ENCODE measurements around the gene HACD3.
"Not testable (repeated sequence)": the region's sequence is repeated elsewhere in the genome, so short reads cannot be mapped to it uniquely, and the experiment has no call there.

Gene HACD3

DNA sequence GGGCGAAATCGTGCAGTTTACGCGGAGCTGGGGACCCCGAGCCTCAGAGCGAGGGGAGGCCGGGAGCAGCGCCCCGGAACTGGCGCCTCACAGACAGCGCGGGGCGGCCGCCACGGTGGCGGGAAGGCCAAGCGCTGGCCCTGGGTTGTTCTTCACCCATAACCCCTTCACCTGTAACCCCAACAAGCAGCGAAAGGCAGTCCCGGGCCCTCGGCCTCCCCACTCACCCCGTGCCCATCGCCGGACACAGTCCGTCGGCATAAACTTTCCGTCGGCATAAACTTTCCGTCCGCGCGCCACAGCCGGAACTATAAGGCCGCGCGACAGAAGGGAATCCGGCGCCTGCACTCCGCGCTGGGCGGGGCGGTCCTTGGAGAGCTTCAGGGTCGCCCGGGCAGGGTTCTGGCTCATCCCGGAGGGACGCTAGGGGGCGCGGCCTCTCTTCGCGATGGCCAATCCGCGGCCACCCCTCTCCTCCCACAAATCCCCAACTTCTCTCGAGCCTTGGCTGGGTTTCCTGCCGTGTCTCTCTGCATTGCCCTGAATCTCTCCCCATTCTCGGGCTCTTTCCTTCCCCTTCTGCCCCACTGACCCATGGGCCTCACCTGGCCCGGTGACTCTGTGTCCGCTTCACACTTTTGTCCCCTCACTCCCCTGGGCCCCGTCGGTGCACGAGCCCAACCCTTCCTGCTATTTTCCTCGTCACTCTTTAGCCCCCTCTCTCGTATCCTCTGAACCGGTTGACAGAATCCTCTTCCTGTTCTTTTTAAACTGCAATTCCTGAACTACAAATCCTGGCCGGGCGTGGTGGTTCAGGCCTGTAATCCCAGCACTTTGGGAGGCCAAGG lies 80.8 kb downstream of the HACD3 start, which contains the start of gene INTS14:
Gene INTS14, minus strand, starts transcription at position 261 of the 848 bp plus-strand sequence. CDS start 3,751 bp downstream, outside the sequence.
- peak within 1 kb of the TSS; percentile 96 for H3K4me3 ChIP-seq (ENCODE audit: low read depth, low read length)
- H3K9me3 ChIP-seq (ENCODE audit: control insufficient read depth, insufficient read depth, low read length) = no peaks in the 10 kb centered on the region
- H3K4me1 ChIP-seq (ENCODE audit: control insufficient read depth, insufficient read depth, low read length) = peaks cover 8% of the 10 kb centered on the region
- no peaks in the 10 kb centered on the region for H3K27me3 ChIP-seq (ENCODE audit: control insufficient read depth, insufficient read depth, low read length)
- H3K9ac ChIP-seq (ENCODE audit: low read depth, low read length) = peak within 1 kb of the TSS; percentile 97
- peaks cover 2% of the 10 kb centered on the region for H3K36me3 ChIP-seq (ENCODE audit: control insufficient read depth, insufficient read depth, low read length)

GRCh38 chr15:65611888-65612615 lies 81.8 kb downstream of the HACD3 start:
- Histone ChIP-seq H3K9me3 (ENCODE audit: control insufficient read depth, insufficient read depth, low read length) (no peaks in the 10 kb centered on the region), H3K9ac (ENCODE audit: low read depth, low read length) (peak overlapping the region; percentile 97)

DNA sequence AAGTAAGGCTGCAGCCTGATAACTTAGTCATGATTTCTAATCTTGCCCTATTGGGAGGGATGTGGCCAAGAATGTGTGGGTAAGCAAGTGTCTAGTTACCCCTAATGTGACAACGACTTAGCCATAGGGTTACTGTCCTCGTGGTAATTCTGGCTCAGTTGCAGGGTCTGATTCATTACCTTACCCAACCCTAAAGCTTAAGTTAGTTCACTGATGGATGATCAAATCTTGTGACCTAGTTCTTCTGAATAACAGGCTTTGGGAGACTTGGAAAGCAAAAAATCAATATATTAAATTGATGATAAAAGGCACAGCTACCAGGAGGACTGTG lies 82.3 kb downstream of the HACD3 start:
- Histone ChIP-seq H3K9me3 (ENCODE audit: control insufficient read depth, insufficient read depth, low read length) (no peaks in the 10 kb centered on the region), H3K27me3 (ENCODE audit: control insufficient read depth, insufficient read depth, low read length) (no peaks in the 10 kb centered on the region), H3K9ac (ENCODE audit: low read depth, low read length) (no peak overlapping the region), H3K4me1 (ENCODE audit: control insufficient read depth, insufficient read depth, low read length) (peaks cover 8% of the 10 kb centered on the region), H3K36me3 (ENCODE audit: control insufficient read depth, insufficient read depth, low read length) (peaks cover 2% of the 10 kb centered on the region), H3K4me3 (ENCODE audit: low read depth, low read length) (no peak overlapping the region)

More at GRCh38 chr15:65611888-65612615, 81.8 kb downstream of the HACD3 start:
- peaks cover 2% of the 10 kb centered on the region for H3K36me3 ChIP-seq (ENCODE audit: control insufficient read depth, insufficient read depth, low read length)
- peak overlapping the region; percentile 96 for H3K4me3 ChIP-seq (ENCODE audit: low read depth, low read length)
- no peaks in the 10 kb centered on the region for H3K27me3 ChIP-seq (ENCODE audit: control insufficient read depth, insufficient read depth, low read length)
- H3K4me1 ChIP-seq (ENCODE audit: control insufficient read depth, insufficient read depth, low read length) = peaks cover 8% of the 10 kb centered on the region

DNA sequence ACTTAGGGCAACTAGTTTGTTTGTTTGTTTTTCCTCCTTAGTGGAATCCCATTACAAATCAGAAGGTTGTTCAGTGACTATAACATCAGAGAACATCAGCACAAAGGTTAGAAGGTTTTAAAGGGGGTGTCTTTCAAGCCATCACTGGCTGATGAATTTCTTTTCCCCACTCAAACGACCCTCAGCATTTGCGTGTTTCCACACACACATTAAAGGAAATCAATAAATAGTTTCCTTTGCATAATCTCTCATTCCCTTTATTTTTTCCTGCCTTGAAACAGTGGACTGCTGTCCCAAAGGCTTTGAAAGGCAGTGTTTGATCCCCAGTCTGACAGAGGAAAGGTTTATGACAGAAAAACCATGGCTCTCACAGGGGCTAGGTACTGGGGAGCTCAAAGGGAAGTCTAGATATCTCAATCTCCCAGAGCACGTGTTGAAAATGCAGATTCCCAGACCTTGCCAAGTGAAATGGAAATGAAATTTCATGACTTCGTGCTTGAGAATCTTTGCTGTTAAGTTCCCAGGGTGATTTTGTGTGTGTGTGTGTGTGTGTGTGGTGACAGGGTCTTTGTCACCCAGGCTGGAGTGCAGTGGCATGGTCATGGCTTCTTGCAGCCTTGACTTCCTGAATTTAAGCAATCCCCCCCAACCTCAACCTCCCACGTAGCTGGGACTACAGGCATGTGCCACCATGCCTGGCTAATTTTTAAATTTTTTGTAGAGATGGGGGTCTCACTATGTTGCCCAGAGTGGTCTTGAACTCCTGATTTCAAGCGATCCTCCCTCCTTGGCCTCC lies 82.9 kb downstream of the HACD3 start:
- H3K4me3 ChIP-seq (ENCODE audit: low read depth, low read length) = no peak overlapping the region
- no peaks in the 10 kb centered on the region for H3K9me3 ChIP-seq (ENCODE audit: control insufficient read depth, insufficient read depth, low read length)
- H3K27me3 ChIP-seq (ENCODE audit: control insufficient read depth, insufficient read depth, low read length) = no peaks in the 10 kb centered on the region
- H3K4me1 ChIP-seq (ENCODE audit: control insufficient read depth, insufficient read depth, low read length) = peaks cover 8% of the 10 kb centered on the region
- H3K9ac ChIP-seq (ENCODE audit: low read depth, low read length) = no peak overlapping the region
- peaks cover 2% of the 10 kb centered on the region for H3K36me3 ChIP-seq (ENCODE audit: control insufficient read depth, insufficient read depth, low read length)

- H3K27me3 ChIP-seq (ENCODE audit: control insufficient read depth, insufficient read depth, low read length); H3K4me3 ChIP-seq (ENCODE audit: low read depth, low read length); H3K9ac ChIP-seq (ENCODE audit: low read depth, low read length); H3K9me3 ChIP-seq (ENCODE audit: control insufficient read depth, insufficient read depth, low read length); H3K36me3 ChIP-seq (ENCODE audit: control insufficient read depth, insufficient read depth, low read length): not testable (repeated sequence)
- peaks cover 14% of the 10 kb centered on the region for H3K4me1 ChIP-seq (ENCODE audit: control insufficient read depth, insufficient read depth, low read length)
These were observed 85.6 kb downstream of the HACD3 start for GRCh38 chr15:65615887-65616286.

DNA sequence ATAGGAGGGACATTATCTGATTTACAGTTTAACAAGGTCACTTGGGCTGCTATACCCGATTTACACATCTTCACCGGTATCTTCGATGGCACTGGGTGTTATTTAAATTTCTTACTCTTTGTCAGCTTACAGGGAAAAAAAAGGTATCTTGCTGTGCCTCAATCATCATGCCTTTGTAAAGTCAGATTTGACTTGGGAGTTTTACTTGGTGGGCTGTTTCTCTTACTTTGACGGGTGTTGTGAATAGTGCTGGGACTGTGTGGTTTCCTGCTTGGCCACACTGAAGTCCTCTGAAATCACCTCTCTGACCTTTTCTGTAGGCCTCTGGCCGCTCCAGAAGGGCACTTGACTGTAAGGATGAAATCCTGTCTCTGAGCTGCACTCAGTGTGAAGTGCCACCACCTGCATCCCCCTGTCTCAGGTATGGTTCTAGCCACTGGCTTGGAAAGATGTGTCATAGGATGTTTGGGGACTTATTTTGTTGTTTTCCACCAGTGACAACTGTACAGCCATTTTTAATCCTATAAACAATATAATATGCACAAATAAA lies 88.4 kb downstream of the HACD3 start:
- Histone ChIP-seq H3K9me3 (ENCODE audit: control insufficient read depth, insufficient read depth, low read length) (no peaks in the 10 kb centered on the region), H3K9ac (ENCODE audit: low read depth, low read length) (no peak overlapping the region), H3K36me3 (ENCODE audit: control insufficient read depth, insufficient read depth, low read length) (no peaks in the 10 kb centered on the region), H3K4me1 (ENCODE audit: control insufficient read depth, insufficient read depth, low read length) (peaks cover 6% of the 10 kb centered on the region), H3K27me3 (ENCODE audit: control insufficient read depth, insufficient read depth, low read length) (no peaks in the 10 kb centered on the region), H3K4me3 (ENCODE audit: low read depth, low read length) (no peak overlapping the region)

GRCh38 chr15:65619626-65620290 lies 89.5 kb downstream of the HACD3 start:
- Histone ChIP-seq H3K36me3 (ENCODE audit: control insufficient read depth, insufficient read depth, low read length) (no peaks in the 10 kb centered on the region), H3K4me1 (ENCODE audit: control insufficient read depth, insufficient read depth, low read length) (peaks cover 6% of the 10 kb centered on the region), H3K27me3 (ENCODE audit: control insufficient read depth, insufficient read depth, low read length) (no peaks in the 10 kb centered on the region), H3K9ac (ENCODE audit: low read depth, low read length) (no peak overlapping the region), H3K9me3 (ENCODE audit: control insufficient read depth, insufficient read depth, low read length) (no peaks in the 10 kb centered on the region), H3K4me3 (ENCODE audit: low read depth, low read length) (no peak overlapping the region)

GRCh38 chr15:65620833-65621232 lies 90.6 kb downstream of the HACD3 start:
- no peak overlapping the region for H3K9ac ChIP-seq (ENCODE audit: low read depth, low read length)
- peaks cover 8% of the 10 kb centered on the region for H3K36me3 ChIP-seq (ENCODE audit: control insufficient read depth, insufficient read depth, low read length)
- no peaks in the 10 kb centered on the region for H3K9me3 ChIP-seq (ENCODE audit: control insufficient read depth, insufficient read depth, low read length)
- peaks cover 6% of the 10 kb centered on the region for H3K4me1 ChIP-seq (ENCODE audit: control insufficient read depth, insufficient read depth, low read length)
- no peak overlapping the region for H3K4me3 ChIP-seq (ENCODE audit: low read depth, low read length)
- H3K27me3 ChIP-seq (ENCODE audit: control insufficient read depth, insufficient read depth, low read length) = no peaks in the 10 kb centered on the region

GRCh38 chr15:65621638-65622037 lies 91.4 kb downstream of the HACD3 start, which contains the start of gene SLC24A1:
SLC24A1 (plus strand) TSS chr15:65621938; CDS start chr15:65624081, 2,143 bp downstream.
- Histone ChIP-seq H3K27me3 (ENCODE audit: control insufficient read depth, insufficient read depth, low read length) (no peaks in the 10 kb centered on the region), H3K9me3 (ENCODE audit: control insufficient read depth, insufficient read depth, low read length) (no peaks in the 10 kb centered on the region), H3K36me3 (ENCODE audit: control insufficient read depth, insufficient read depth, low read length) (peaks cover 8% of the 10 kb centered on the region)

GRCh38 chr15:65623103-65623502 lies 92.8 kb downstream of the HACD3 start:
- no peak overlapping the region for H3K9ac ChIP-seq (ENCODE audit: low read depth, low read length)
- H3K4me1 ChIP-seq (ENCODE audit: control insufficient read depth, insufficient read depth, low read length) = peaks cover 6% of the 10 kb centered on the region
- H3K27me3 ChIP-seq (ENCODE audit: control insufficient read depth, insufficient read depth, low read length) = no peaks in the 10 kb centered on the region
- no peak overlapping the region for H3K4me3 ChIP-seq (ENCODE audit: low read depth, low read length)
- peaks cover 8% of the 10 kb centered on the region for H3K36me3 ChIP-seq (ENCODE audit: control insufficient read depth, insufficient read depth, low read length)
- H3K9me3 ChIP-seq (ENCODE audit: control insufficient read depth, insufficient read depth, low read length) = no peaks in the 10 kb centered on the region

More at GRCh38 chr15:65621638-65622037, 91.4 kb downstream of the HACD3 start, which contains the start of gene SLC24A1:
- H3K9ac ChIP-seq (ENCODE audit: low read depth, low read length) = no peak within 1 kb of the TSS
- H3K4me3 ChIP-seq (ENCODE audit: low read depth, low read length) = no peak within 1 kb of the TSS
- peaks cover 6% of the 10 kb centered on the region for H3K4me1 ChIP-seq (ENCODE audit: control insufficient read depth, insufficient read depth, low read length)

- Histone ChIP-seq H3K4me1 (ENCODE audit: control insufficient read depth, insufficient read depth, low read length) (no peaks in the 10 kb centered on the region), H3K9ac (ENCODE audit: low read depth, low read length) (no peak overlapping the region), H3K4me3 (ENCODE audit: low read depth, low read length) (no peak overlapping the region), H3K9me3 (ENCODE audit: control insufficient read depth, insufficient read depth, low read length) (no peaks in the 10 kb centered on the region), H3K27me3 (ENCODE audit: control insufficient read depth, insufficient read depth, low read length) (no peaks in the 10 kb centered on the region), H3K36me3 (ENCODE audit: control insufficient read depth, insufficient read depth, low read length) (peaks cover 8% of the 10 kb centered on the region)
These were observed 96.6 kb downstream of the HACD3 start for GRCh38 chr15:65626856-65627255.
